Smooth muscle cell (in vitro differentiated cells): ENCODE results near the gene KRT80. TPM values are rescaled to one million over a fixed set of nuclear protein-coding genes. Genes with fewer than 3 reads are reported as not detected.

Source experiments
- DNase-seq: peaks from one replicate; lab custom pipeline; 2025; ENCODE audit not compliant: unreplicated experiment; lab: John Stamatoyannopoulos, UW
- H2AFZ ChIP-seq: fragments of 200-600 bp; sonication (generic); 2 replicates; pipeline ENCODE4 v1.6.0; 2016; ENCODE audit warnings: antibody characterized with exemption, low read depth, mild to moderate bottlenecking
- H3F3A ChIP-seq: fragments of 200-600 bp; sonication (generic); 2 replicates; pipeline ENCODE4 v1.6.0; 2017; ENCODE audit warnings: antibody characterized with exemption, low read depth
- H3K27ac ChIP-seq: fragments of 200-600 bp; sonication (generic); 2 replicates; pipeline ENCODE4 v1.5.1; 2016; ENCODE audit warnings: low read depth, mild to moderate bottlenecking
- H3K27me3 ChIP-seq: fragments of 200-600 bp; sonication (generic); 2 replicates; pipeline ENCODE4 v1.6.1; 2016; ENCODE audit warnings: low read depth, mild to moderate bottlenecking
- H3K36me3 ChIP-seq: fragments of 200-600 bp; sonication (generic); 2 replicates; pipeline ENCODE4 v1.5.1; 2016; ENCODE audit warnings: low read depth
- H3K4me1 ChIP-seq: fragments of 200-600 bp; sonication (generic); 2 replicates; pipeline ENCODE4 v1.5.1; 2016; ENCODE audit warnings: low read depth
- H3K4me2 ChIP-seq: fragments of 200-600 bp; sonication (generic); 2 replicates; pipeline ENCODE4 v1.6.0; 2016; ENCODE audit warnings: mild to moderate bottlenecking
- H3K4me3 ChIP-seq: fragments of 200-600 bp; sonication (generic); 2 replicates; pipeline ENCODE4 v1.5.1; 2016; ENCODE audit warnings: mild to moderate bottlenecking
- H3K79me2 ChIP-seq: fragments of 200-600 bp; sonication (generic); 2 replicates; pipeline ENCODE4 v1.6.0; 2016; ENCODE audit warnings: low read depth, mild to moderate bottlenecking
- H3K9ac ChIP-seq: fragments of 200-600 bp; sonication (generic); 2 replicates; pipeline ENCODE4 v1.6.0; 2016; ENCODE audit warnings: low read depth
- H3K9me3 ChIP-seq: fragments of 200-600 bp; sonication (generic); replicated peaks from 2 replicates; pipeline ENCODE4 v1.5.1; 2016; ENCODE audit warnings: low read depth
- H4K20me1 ChIP-seq: fragments of 200-600 bp; sonication (generic); 2 replicates; pipeline ENCODE4 v1.6.0; 2016; ENCODE audit warnings: low read depth
- CTCF ChIP-seq: fragments of 200-600 bp; sonication (generic); IDR thresholded peaks from 2 replicates; pipeline ENCODE4 v1.5.1; 2017; ENCODE audit warnings: borderline replicate concordance, mild to moderate bottlenecking, antibody characterized with exemption; ENCODE audit not compliant: insufficient read depth, poor library complexity, severe bottlenecking
- whole genome bisulfite sequencing: methylation state at CpG from one replicate; pipeline ENCODE4 v1.1.7; 2016; ENCODE audit warnings: low lambda C conversion rate; 5-methylcytosine and 5-hydroxymethylcytosine counted together
- polyA plus RNA-seq: library from polyadenylated mRNA; unstranded; fragments of >200 nt; fragmentation: Nextera tagmentation; extraction: Ambion mirVana; gene quantifications from 2 replicates; pipeline ENCODE4 v1.2.1, GENCODE V29; 2016
- total RNA-seq: library from RNA; depleted of rRNA; stranded (reverse); fragments of >200 nt; gene quantifications from 2 replicates; pipeline ENCODE4 v1.2.3, GENCODE V29; 2014

KRT80 gene
- total and polyA plus RNA-seq, 2 experiments from 2014 or later = 5.1 to 11.7 TPM

DNA sequence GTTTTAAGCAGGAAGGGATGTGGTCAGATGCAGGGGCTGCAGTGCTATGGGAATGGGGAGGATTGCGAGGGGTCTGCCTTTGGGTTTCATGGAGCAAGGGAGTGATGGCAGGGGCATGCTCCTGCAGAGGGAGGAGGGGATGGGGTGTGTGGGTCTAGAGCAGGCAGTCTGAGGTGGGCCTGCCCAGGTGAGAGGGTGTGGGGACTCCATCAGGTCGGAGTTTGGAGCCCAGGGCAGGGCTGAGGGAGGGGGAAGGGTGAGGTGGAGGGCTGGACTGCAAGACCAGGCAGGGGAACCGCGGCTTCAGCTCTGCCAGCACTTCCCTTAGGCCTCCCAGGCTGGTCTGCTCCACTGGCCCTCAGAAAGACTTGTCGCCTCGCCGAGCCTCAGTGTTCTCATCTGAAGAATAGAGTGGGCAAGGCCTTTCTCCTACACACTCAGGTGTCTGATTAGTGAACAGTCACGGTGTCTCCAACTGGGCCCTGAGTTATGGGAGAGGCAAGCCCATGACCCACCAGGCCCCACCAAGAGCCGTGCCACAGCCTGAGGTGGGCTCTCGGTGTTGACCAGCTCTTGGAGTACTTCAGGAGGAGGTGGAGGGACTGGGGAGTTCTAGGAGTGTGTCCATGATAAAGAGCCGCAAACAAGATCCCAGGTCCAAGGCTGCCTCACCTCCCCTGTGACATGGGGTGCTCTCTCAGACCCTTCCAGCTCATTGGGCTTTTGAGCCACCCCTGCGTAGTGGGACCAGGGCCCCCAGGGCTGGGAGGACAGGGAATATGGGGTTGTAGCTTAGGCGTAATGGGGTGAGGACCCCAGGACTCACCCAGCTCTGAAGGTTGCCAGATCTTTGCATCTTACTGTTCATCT is 20.1 kb upstream of the KRT80 start:
- H4K20me1 ChIP-seq = no peaks in the 10 kb centered on the region
- no peak for DNase-seq
- no peak overlapping the region for H3K27ac ChIP-seq
- 93% methylated on average over 13 of the region's 13 CpGs for WGBS
- H3K9ac ChIP-seq = no peak overlapping the region
- no peak overlapping the region for H3K4me2 ChIP-seq
- no peak overlapping the region for H2AFZ ChIP-seq
- TF ChIP-seq CTCF = no peak
- H3F3A ChIP-seq = no peaks in the 10 kb centered on the region
- no peaks in the 10 kb centered on the region for H3K9me3 ChIP-seq
- H3K4me1 ChIP-seq = no peaks in the 10 kb centered on the region
- no peaks in the 10 kb centered on the region for H3K27me3 ChIP-seq
- no peaks in the 10 kb centered on the region for H3K79me2 ChIP-seq
- H3K4me3 ChIP-seq = no peak overlapping the region
- no peaks in the 10 kb centered on the region for H3K36me3 ChIP-seq

- no peak overlapping the region for H3K9ac ChIP-seq
- no peaks in the 10 kb centered on the region for H4K20me1 ChIP-seq
- no peak for TF ChIP-seq CTCF
- no peak for DNase-seq
- no peaks in the 10 kb centered on the region for H3K4me1 ChIP-seq
- no peaks in the 10 kb centered on the region for H3F3A ChIP-seq
- 81% methylated on average over 10 of the region's 10 CpGs for WGBS
- H3K36me3 ChIP-seq = no peaks in the 10 kb centered on the region
- no peak overlapping the region for H3K27ac ChIP-seq
- no peak overlapping the region for H3K4me2 ChIP-seq
- no peaks in the 10 kb centered on the region for H3K27me3 ChIP-seq
- H3K4me3 ChIP-seq = no peak overlapping the region
- no peaks in the 10 kb centered on the region for H3K79me2 ChIP-seq
- no peaks in the 10 kb centered on the region for H3K9me3 ChIP-seq
- no peak overlapping the region for H2AFZ ChIP-seq
Measured at GRCh38 chr12:52210925-52211650, 19.3 kb upstream of the KRT80 start.

DNA sequence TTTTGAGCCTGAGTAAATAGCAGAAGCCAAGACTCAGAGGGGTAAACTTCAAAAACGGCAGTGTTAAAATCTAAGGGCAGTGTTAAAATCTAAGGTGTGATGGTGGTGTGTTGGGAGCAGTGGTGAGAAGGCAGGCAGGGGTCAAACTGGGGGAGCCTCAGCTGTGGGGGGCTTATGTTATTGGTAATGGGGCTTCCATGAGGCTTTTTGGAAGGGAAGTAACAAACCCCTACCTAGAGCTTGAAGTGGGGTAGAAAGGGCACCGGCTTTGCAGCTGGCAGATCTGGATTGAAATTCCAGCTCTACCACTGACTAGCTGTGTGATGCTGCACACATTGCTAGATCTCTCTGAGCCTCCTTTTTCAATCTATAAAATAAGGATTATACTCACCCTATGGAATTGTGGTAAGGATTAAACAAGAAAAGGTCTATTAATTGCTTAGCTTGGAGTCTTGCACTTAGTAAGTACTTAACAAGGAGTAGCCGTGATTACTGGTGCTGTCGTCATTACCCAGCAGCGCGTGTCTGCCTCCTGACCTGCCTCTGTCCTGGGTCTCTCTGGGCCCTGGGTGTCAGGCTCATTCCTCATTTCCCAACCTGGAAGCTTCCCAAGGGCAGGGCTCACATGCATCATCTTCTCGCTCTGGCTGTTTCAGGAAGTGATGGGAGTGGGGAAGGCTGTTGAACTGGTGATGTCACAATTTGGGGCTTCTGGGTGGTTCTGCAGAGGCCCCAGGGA is 18.5 kb upstream of the KRT80 start:
- Histone ChIP-seq H3F3A (no peaks in the 10 kb centered on the region), H4K20me1 (no peaks in the 10 kb centered on the region), H3K4me1 (no peaks in the 10 kb centered on the region), H3K4me2 (no peak overlapping the region), H2AFZ (no peak overlapping the region), H3K27ac (no peak overlapping the region), H3K9ac (no peak overlapping the region), H3K9me3 (no peaks in the 10 kb centered on the region), H3K4me3 (no peak overlapping the region), H3K36me3 (no peaks in the 10 kb centered on the region), H3K27me3 (no peaks in the 10 kb centered on the region), H3K79me2 (no peaks in the 10 kb centered on the region)
- TF ChIP-seq CTCF = no peak
- 88% methylated on average over 7 of the region's 7 CpGs for WGBS
- no peak for DNase-seq
